Ovary (tissue), 9 donors: Measurements from ENCODE around the gene TUBB6. TPM values are rescaled to one million over a fixed set of nuclear protein-coding genes. Genes with fewer than 3 reads are reported as not detected.

Experiments
- DNase-seq, 5 donors: peaks; one replicate each; pipeline ENCODE4 v3.0.0-alpha.2; 2019 to 2020
- H3K27ac ChIP-seq, 2 donors: fragments of 200-600 bp; one replicate each; pipeline versions ENCODE4 v1.5.1 to v1.8.0; 2019 to 2022
- H3K27me3 ChIP-seq: fragments of 200-600 bp; one replicate; pipeline ENCODE4 v1.8.0; 2022
- H3K36me3 ChIP-seq: fragments of 200-600 bp; sonication (generic); one replicate; pipeline ENCODE4 v1.5.1; 2019
- H3K4me1 ChIP-seq: one replicate; pipeline ENCODE4 v1.8.1; 2013; ENCODE audit warnings: mild to moderate bottlenecking, moderate library complexity; ENCODE audit not compliant: insufficient read depth
- H3K4me3 ChIP-seq: fragments of 200-600 bp; sonication (generic); one replicate; pipeline ENCODE4 v1.5.1; 2017
- H3K9me3 ChIP-seq, 2 donors: fragments of 200-600 bp in 1 of 2; sonication (generic) in 1 of 2; one replicate each; pipeline versions ENCODE4 v1.5.1 to v1.8.1; 2013 to 2019; ENCODE audit warnings: mild to moderate bottlenecking in 1 of 2, moderate library complexity in 1 of 2
- CTCF ChIP-seq, 3 donors: fragments of 450-650 bp in 2 of 3; fragments of 200-600 bp in 1 of 3; IDR thresholded peaks; one replicate each; pipeline versions ENCODE4 v1.5.1 to v1.8.0; 2016 to 2022; ENCODE audit warnings: antibody characterized with exemption in 3 of 3, mild to moderate bottlenecking in 1 of 3
- EP300 ChIP-seq: sonication (generic); formaldehyde crosslinking; IDR thresholded peaks from one replicate; pipeline ENCODE4 v1.6.1; 2017; ENCODE audit warnings: antibody characterized with exemption
- POLR2A ChIP-seq: fragments of 450-650 bp; IDR thresholded peaks from one replicate; pipeline ENCODE4 v1.6.1; 2017; ENCODE audit warnings: antibody characterized with exemption, mild to moderate bottlenecking, moderate library complexity
- WGBS, 3 donors: extraction: QIAGEN DNeasy Blood & Tissue Kit in 1 of 3; methylation state at CpG; one replicate each; pipeline versions ENCODE4 v1.1.5 to v1.1.7; 2013 to 2017; 5-methylcytosine and 5-hydroxymethylcytosine counted together
- intact Hi-C, 4 donors: fragments of 100-400 bp; cut with DNase I; formaldehyde crosslinking; loops; one replicate each; pipeline versions ENCODE4 v1.11.0 to v1.15.1; 2022 to 2023
- polyA plus RNA-seq, 2 donors: library from polyadenylated mRNA; stranded (reverse); fragments of 200-250 nt in 1 of 2; fragments of 350-450 nt in 1 of 2; fragmentation: Illumina TruSeq in 1 of 2; extraction: RNeasy Lipid Tissue Mini Kit (QIAGEN cat#74804) in 1 of 2; gene quantifications; one replicate each; pipeline ENCODE4 v1.2.3, GENCODE V29; 2013 to 2014
- total RNA-seq, 7 donors: library from RNA; depleted of rRNA in 2 of 7; stranded (reverse); fragments of >200 nt in 2 of 7; fragmentation: NEBNext Ultra II Directional in 3 of 7; extraction: Animal tissue kit (Norgen Biotek cat#: 25700) in 3 of 7; gene quantifications; one replicate each; pipeline versions ENCODE4 v1.1.0 to v1.2.4, GENCODE V29; 2016 to 2023
- donor health status: DM: no; HTN: no; CAD: no; lungs with moderate emphysema.
- donor health status: DM: no; HTN: no; CAD: no.
- donor health status: Bipolar disorder and iron deficiency.
- donor health status: DM: yes; HTN: yes; CAD: no.
- donor health status: DM: no; HTN: no; CAD: no.
- donor health status: DM: yes; HTN: yes; CAD: no.

The TUBB6 gene
- total and polyA plus RNA-seq, 9 donors, result 77.3 to 155 (median 121) TPM

- intact Hi-C loops, result no loop called here
- H3K36me3 ChIP-seq, result no peaks in the 10 kb centered on the region
Observed at GRCh38 chr18:12334863-12335262, 26.8 kb downstream of the TUBB6 start.

GRCh38 chr18:12335503-12335902 lies 27.5 kb downstream of the TUBB6 start:
- H3K27ac ChIP-seq, result no peak overlapping the region
- H3K4me3 ChIP-seq, result no peak overlapping the region
- 83 to 91% (median 85%) methylated on average over 7 of the region's 7 CpGs for WGBS, 3 donors
- no peaks in the 10 kb centered on the region for H3K9me3 ChIP-seq
- TF ChIP-seq EP300 (no peak), CTCF (IDR thresholded peaks at IDR 0.05) (no peak), POLR2A (no peak)
- H3K27me3 ChIP-seq, result no peaks in the 10 kb centered on the region
- intact Hi-C loops, result no loop called here
- no peaks in the 10 kb centered on the region for H3K4me1 ChIP-seq
- no peak for DNase-seq
- H3K36me3 ChIP-seq, result no peaks in the 10 kb centered on the region

More at GRCh38 chr18:12334863-12335262, 26.8 kb downstream of the TUBB6 start:
- DNase-seq, result no peak
- no peak overlapping the region for H3K4me3 ChIP-seq
- no peaks in the 10 kb centered on the region for H3K27me3 ChIP-seq
- H3K27ac ChIP-seq, result no peak overlapping the region
- 72 to 83% (median 77%) methylated on average over 2 of the region's 2 CpGs for WGBS, 3 donors
- no peak for TF ChIP-seq POLR2A
- TF ChIP-seq CTCF (IDR thresholded peaks at IDR 0.05), result no peak
- no peak for TF ChIP-seq EP300
- H3K9me3 ChIP-seq, result no peaks in the 10 kb centered on the region
- H3K4me1 ChIP-seq, result no peaks in the 10 kb centered on the region

GRCh38 chr18:12336171-12336613 lies 28.2 kb downstream of the TUBB6 start:
- DNase-seq, result no peak
- no peak overlapping the region for H3K4me3 ChIP-seq
- intact Hi-C loops, result no loop called here
- H3K27ac ChIP-seq, result no peak overlapping the region
- no peaks in the 10 kb centered on the region for H3K27me3 ChIP-seq
- H3K36me3 ChIP-seq, result no peaks in the 10 kb centered on the region
- TF ChIP-seq EP300 (no peak), POLR2A (no peak), CTCF (IDR thresholded peaks at IDR 0.05) (no peak)
- WGBS, 3 donors, result 62 to 65% (median 63%) methylated on average over 2 of the region's 2 CpGs
- no peaks in the 10 kb centered on the region for H3K4me1 ChIP-seq
- no peaks in the 10 kb centered on the region for H3K9me3 ChIP-seq

- Histone ChIP-seq H3K27ac (no peak overlapping the region), H3K4me1 (no peaks in the 10 kb centered on the region), H3K36me3 (no peaks in the 10 kb centered on the region), H3K27me3 (no peaks in the 10 kb centered on the region), H3K4me3 (no peak overlapping the region), H3K9me3 (no peaks in the 10 kb centered on the region)
- intact Hi-C loops, result no loop called here
- TF ChIP-seq CTCF (IDR thresholded peaks at IDR 0.05), result no peak
- TF ChIP-seq POLR2A, result no peak
- TF ChIP-seq EP300, result no peak
- DNase-seq, result no peak
- WGBS, 3 donors, result 70 to 82% (median 77%) methylated on average over 6 of the region's 6 CpGs
Observed at GRCh38 chr18:12336887-12337286, 28.8 kb downstream of the TUBB6 start.
